ENCODE measurements around the gene AK8.

- TF ChIP-seq POLR2A (IDR thresholded peaks at IDR 0.05), result no peak
- TF ChIP-seq CTCF (IDR thresholded peaks at IDR 0.05), result no peak
Observed at GRCh38 chr9:132750668-132751067, 127.4 kb downstream of the AK8 start.

All from right lobe of liver (tissue), 4 donors.